Frontal cortex (tissue), 4 donors: ENCODE data around the gene NOTO. TPM values are rescaled to one million over a fixed set of nuclear protein-coding genes. Genes with fewer than 3 reads are reported as not detected.
"Not testable (repeated sequence)": the region's sequence is repeated elsewhere in the genome, so short reads cannot be mapped to it uniquely, and the experiment has no call there.

Experiments used
- DNase-seq, 2 donors: peaks; one replicate each; pipeline ENCODE4 v3.0.0; 2012; ENCODE audit warnings: low spot score in 2 of 2
- FAIRE-seq: peaks from 2 replicates; lab custom pipeline; 2012; peaks lifted over from hg19 to GRCh38; lab: Jason Lieb, UNC
- total RNA-seq: library from RNA; depleted of rRNA; stranded (reverse); fragments of >200 nt; gene quantifications from one replicate; pipeline ENCODE4 v1.2.3, GENCODE V29; 2014
- donor health status: control.
- donor health status: control.
- donor health status: control.

Gene NOTO, protein sequence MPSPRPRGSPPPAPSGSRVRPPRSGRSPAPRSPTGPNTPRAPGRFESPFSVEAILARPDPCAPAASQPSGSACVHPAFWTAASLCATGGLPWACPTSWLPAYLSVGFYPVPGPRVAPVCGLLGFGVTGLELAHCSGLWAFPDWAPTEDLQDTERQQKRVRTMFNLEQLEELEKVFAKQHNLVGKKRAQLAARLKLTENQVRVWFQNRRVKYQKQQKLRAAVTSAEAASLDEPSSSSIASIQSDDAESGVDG
- total RNA-seq = not detected

DNA sequence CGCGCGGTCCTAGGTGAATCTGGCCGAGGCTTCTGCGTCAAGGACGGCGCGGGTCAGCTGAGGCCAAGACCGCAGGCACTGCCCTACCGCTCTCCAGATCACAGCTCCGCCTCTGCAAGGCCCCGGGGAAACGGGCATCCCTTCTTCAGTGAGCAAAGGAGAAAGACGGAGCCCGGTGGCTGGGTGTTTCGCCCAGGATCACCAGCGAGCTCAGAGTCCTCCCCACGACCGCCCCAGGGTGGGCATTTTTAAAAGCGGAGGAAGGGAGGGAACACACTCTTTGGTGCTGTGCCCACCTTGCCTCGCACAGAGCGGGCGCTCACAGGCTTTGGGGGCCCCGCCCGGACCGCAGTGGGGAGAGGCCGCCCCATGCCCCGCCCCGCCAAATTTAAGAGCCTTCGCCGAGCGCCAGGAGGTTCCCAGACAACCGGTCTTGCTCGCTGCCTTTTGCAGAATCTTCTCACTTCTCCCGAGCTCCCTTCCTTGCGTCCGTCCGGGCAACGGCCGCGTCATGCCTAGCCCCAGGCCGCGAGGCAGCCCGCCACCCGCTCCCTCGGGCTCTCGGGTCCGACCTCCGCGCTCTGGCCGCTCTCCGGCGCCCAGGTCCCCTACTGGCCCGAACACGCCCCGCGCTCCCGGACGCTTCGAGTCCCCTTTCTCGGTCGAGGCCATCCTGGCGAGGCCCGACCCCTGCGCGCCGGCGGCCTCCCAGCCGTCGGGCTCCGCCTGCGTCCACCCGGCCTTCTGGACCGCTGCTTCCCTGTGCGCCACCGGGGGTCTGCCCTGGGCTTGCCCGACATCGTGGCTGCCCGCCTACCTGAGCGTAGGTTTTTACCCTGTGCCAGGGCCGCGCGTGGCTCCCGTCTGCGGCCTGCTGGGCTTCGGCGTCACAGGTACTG lies at the start of gene NOTO:
TSS of gene NOTO (plus strand) at position 419 of the 899 bp plus-strand sequence. CDS start at position 512, 93 bp downstream.
- DNase-seq (no peak), FAIRE-seq (no peak)

DNA sequence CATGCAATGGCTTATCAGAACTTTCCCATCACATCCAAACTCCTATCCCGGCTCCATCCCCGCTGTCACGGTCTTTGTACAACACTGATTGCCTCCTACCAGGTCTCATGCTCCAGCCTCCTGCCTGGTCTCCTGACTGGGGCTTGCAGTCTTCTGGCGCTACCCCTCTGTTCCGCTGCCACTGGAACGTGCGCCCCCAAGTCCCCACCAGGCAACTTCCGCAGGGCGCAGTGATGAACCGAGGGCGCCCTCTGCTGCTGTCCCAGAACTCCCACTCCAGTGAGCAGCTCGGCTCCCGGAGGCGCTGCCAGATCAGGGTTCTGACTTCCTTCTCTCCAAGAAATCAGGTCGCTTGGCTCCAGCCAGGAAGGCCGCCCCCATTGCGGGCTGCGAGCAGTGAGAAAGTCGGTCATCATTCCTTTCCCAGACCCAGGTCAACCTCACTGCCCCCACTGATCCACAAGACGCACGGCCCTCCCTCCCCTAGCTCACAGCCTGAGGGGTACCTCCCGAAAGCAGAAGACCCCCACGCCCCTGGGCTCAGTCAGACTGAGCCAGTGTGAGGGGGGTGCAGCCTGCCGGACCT lies 45.7 kb upstream of the NOTO start:
- peak; percentile 34 to 72 for DNase-seq
- no peak for FAIRE-seq

DNA sequence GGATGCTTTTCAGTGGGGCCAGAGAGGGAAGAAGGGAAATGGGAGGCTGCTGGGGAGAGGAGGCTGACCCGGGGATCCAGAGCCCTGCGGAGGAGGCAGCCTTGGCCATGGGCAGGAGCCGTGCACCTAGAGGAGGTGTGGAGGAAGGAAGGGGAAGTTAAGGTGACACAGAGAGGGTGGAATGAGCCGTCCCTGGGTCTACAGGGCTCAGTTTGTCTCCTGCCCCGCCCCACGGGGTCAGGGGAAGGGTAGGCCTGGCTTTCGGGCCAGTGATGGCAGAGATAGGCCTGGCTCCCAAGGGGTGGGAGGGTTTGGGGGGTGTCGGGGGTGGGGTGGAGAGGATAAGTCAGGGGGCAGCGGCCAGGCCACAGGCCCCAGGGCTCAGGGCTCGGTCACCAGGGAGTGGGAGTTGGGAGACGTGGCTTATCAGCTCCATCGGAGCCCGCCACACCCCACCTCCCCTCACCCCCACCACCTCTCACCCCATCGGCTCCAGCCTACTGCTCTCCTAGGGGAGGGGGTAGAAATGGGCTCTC lies 39.5 kb upstream of the NOTO start:
- FAIRE-seq = no peak
- no peak for DNase-seq

DNA sequence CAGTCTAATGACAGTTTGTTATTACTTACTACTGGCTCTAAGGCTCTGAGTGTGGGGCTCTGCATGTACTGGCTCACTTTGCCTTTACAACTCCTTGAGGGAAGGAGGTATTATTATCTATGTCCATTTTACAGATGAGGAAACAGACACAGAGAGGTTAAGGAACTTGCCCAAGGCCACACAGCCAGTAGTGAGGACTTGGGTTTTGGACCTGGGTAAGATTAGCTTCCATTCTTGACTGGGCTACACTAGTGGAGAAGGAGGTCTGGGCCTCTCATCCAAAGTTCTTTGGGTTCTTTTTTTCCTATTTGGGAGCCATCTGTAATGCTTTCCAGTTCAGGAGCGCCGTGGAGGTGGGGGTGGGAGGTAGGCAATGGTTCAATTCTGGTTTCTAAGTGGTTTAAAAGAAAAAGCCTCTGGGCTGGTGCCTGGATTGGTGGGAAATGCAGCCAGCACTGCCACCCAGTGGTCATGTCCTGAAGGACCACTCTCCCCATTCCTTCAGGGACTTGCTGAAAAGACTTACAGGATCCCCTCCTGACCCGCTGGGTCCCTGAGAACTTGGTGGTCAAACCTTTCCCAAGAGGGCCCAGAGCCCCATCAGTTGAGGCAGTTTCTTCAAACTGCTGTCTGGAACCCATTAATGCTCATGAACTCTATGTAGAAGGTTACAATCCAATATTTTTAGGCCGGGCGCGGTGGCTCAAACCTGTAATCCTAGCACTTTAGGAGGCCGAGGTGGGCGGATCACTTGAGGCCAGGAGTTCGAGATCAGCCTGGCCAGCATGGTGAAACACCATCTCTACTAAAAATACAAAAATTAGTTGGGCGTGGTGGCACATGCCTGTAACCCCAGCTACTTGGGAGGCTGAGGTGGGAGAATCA lies 38.6 kb upstream of the NOTO start:
- FAIRE-seq = no peak
- peak; percentile 53 to 78 for DNase-seq

DNA sequence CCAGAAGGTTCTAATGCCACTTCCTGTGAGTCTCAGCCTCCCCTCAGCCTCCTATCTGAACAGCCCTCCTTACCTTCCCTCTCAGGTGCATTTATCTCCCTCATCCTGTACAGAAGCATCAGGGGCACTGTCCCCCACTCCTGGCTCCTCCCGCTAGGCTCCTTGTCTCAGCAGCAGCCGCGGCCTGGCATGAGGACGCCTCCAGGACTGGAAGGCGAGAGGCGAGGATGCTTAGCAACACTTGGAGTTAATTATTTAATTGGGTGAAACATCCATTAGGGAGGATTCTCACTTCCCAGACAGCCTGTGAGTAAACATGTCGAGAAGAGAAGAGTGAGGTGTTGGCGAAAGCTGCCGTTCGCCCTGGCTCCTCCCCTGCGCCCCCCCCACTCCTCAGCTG lies 36.4 kb upstream of the NOTO start:
- FAIRE-seq, DNase-seq: not testable (repeated sequence)

DNA sequence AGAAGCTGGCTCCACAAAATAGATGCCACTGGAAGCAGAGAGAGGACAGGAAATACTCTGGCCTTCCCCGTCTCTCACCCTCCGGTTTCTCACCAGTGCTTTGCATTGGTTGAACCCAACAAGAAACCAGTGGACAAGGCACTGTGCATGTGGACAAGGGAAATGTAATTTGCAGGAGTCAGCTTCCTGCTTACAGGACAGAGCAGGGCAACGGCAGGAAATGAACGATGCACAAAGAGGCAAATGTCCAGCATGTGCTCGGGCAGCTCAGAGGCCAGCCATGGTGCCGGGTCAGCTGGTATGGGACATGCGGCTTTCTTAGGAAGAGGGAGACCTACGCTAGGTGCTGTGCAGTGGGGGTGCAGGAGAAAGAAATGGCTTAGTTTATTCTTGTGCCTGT lies 35.6 kb upstream of the NOTO start:
- not testable (repeated sequence) for DNase-seq, FAIRE-seq

DNA sequence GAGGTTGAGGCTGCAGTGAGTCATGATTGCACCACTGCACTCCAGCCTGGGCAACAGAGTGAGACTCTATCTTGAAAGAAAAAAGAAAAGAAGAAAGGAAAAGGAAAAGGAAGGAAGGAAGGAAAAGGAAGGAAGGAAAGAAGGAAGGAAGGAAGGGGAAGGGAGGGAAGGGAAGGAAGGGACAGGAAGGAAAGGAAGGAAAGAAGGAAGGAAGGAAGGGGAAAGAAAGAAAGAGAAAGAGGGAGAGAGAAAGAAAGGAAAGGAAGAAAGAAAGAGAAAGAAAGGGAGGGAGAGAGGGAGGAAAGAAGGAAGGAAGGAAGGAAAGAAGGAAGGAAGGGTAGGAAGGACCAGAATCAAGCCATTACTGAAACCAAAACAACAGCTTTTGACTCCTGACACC lies 34.0 kb upstream of the NOTO start:
- DNase-seq, FAIRE-seq: not testable (repeated sequence)

DNA sequence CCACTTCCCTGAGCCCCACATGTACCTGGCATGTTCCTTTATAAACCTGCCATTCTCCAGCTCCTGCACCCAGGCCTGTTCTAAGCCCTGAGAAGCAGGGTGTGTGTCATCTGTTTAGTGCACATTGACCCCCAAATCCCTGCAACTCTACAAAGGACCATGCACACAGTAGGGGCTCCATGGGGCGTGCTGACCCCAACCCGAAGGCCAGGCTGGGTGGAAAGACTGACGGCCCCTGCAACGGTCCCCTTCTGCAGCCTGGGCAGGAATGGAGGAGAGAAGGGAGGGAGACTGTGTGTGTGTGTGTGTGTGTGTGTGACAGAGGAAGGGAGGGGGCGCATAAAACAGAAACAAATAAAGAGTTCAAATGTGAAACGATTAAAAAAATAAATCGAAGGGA lies 32.0 kb upstream of the NOTO start:
- not testable (repeated sequence) for DNase-seq, FAIRE-seq

DNA sequence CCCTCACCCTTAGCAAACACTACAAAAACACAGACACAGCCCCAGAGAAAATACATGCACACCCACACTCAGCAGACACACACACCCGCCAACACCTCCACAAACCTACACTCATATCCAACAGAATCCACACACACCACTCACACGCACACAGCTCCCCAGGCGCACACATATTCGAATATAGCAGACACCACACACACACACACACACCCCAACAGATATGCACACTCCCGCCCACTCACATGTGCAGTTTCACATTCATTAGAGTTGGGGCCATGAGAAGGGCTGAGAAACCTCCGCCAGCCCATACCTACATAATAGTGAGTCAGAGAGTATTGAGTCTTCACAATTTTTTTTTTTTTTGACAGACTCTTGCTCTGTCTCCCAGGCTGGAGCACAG lies 29.4 kb upstream of the NOTO start:
- FAIRE-seq (no peak), DNase-seq (peak in 1 of 2 donors; percentile 25)

DNA sequence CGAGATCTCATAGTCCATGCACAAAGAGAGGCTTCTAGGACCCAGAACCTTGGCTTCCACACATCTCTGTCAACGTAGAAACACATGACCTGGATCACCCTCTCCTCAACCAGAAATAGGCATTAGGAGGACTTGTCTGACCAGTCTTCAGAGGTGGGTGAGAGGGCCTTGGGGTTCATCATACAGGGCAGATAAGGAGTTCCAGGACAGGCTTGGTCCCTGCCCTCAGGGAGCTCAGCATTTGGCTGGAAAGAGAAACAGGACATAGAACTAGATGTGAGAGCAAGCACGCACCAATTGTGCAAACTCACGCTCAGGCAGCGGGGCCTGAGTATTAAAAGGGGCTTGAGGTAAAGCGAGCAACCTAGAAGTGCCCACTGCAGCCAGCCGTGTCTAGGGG lies 28.6 kb upstream of the NOTO start:
- DNase-seq (no peak), FAIRE-seq (no peak)

DNA sequence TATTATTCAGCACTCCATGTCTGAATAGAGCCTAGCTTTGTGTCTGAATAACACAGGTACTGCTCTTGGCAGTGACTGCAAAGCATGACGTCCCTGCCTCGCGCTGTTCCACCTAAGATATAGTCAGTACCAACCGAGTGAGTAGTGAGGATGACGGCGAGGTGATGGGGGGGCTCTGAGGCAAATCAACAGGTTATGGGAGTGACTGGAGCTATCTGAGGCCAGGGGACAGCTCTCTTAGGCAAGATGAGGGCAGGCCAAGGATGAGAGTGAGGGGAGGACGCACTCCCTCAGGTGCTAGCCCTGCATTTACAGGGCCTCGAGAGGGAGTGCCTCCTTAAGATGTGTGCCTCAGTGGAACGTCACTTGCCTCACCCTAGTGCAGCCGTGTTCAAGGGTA lies 28.1 kb upstream of the NOTO start:
- FAIRE-seq (no peak), DNase-seq (no peak)

DNA sequence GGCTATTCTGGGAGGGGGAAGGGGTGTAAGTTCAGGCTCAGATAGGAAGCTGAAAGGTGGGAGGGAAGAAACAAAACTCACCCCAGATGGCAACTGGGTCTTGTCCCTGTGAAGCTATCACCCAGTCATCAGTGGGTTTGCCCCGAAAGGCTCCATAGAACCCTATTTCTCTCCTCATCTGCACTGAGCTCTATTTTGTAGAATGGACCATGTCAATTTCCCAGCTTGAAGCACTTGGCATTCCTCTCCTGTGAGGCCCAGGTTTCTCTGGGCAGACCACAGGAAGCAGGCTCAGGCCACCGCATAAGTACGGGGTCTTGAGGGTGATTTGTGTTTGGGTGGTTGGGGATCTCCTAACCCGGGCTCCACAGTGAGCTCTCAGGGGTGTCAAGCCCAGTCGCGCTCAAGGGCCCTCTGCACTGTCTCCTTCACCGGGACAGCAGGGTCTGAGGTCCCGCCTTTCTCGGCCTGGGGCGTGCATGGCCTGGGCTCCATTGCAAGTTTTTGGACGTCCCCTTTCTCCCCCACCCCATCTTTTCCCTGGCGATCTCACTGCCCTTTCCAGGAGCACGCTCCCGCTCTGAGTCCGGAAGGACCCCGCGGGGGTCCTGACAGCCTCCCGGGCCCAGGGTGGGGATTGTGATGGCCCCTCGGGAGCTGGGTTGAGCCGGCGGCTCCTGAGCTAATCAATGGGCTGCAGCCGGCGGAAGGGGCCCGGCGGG lies 27.3 kb upstream of the NOTO start:
- no peak for FAIRE-seq
- DNase-seq = no peak

DNA sequence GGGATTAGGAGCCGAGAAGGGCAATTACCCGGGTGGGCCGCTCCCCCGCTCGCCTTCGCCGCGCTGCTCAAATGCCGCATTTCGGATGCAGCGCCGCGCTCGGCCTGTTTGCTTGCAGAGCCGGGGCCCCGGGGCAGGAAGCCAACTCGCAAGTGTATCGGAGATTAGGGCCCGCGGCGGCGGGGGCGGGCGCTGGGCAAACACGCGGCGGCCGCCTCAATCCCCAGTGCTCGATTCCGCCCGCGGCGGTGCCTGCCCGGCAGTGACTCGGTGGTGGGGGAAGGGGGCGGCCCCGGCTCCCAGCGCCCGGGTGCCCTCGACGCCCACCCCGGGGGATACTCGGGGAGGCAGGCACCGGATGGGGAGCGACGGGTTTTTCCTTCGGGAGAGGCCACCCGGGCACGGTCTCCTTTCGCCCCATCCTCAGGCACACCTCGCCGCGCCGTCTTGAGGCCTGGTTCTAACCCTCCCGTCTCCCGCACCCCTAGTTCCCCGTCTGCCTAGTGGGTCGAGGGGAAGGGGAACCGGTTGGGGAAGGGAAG lies 26.6 kb upstream of the NOTO start:
- FAIRE-seq (no peak), DNase-seq (peak; percentile 46 to 73)

DNA sequence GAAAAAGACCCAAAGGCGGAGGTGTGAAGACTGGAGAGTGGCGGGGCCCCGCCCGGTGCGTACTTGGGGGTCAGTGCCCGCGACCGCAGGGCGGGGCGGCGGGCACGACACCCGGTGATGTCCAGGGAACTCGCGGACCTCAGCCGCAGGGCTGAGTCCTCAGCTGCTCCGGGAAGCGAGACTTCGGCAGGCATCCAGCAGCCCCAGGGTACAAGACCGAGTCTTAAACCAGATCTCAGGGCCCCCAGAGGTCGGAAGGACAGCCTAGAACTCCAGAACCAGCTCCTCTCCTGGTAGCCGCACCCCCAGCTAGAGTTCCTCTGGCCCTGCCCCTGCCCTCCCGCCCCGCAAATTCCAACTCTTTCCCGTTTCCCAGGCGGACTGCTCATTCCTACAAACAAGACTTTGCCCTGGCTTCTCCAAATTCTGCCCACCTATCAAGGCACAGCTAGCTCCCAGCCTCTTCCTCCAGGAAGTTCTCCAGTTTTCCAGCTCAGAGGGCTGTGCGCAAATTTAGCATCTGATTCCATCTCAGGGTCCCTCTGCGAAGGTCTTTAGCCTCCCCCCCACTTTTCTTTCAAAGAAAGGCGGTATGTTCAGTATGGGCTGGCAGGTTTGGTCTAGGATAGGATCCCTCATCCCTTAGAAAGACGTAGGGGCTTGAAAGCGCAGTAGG lies 26.0 kb upstream of the NOTO start:
- FAIRE-seq = no peak
- peak in 1 of 2 donors; percentile 46 for DNase-seq

DNA sequence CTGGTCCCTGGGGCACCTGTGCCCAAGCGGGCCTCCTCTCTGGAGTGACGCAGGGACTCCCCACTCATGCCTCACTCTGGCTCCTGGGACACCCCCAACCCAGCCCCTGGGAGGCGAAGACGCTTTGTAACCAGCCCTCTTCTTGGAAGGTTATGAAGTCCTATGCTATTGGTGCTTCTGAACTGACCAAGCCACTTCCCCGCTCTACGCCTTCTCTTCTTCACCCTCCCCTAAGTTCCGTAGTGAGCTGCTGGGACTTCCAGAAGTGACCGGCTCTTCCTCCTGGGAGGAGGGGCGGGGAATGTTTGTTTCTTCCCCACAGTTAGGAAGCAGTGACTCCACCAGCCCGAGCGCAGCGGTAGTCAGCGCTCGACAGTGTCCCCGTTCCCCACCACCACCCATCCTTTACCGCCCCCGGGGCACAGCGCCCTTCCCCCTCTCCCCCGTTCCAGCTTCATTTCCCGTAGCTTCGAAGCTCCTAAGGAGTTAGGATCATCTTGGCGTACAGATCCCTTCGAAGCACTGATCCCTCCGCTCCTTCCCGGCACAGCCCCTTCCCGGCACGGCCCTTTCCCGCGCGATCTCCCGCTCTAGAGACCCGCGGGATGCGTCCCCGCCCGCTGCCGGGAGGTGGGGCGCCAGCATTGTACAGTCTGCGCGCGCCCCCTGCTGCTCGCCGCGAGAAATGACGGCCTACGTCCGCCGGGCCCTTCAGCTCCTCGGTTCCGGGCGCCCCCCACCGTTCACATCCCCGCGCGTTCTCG lies 25.3 kb upstream of the NOTO start:
- DNase-seq (peak; percentile 90 to 97), FAIRE-seq (no peak)

DNA sequence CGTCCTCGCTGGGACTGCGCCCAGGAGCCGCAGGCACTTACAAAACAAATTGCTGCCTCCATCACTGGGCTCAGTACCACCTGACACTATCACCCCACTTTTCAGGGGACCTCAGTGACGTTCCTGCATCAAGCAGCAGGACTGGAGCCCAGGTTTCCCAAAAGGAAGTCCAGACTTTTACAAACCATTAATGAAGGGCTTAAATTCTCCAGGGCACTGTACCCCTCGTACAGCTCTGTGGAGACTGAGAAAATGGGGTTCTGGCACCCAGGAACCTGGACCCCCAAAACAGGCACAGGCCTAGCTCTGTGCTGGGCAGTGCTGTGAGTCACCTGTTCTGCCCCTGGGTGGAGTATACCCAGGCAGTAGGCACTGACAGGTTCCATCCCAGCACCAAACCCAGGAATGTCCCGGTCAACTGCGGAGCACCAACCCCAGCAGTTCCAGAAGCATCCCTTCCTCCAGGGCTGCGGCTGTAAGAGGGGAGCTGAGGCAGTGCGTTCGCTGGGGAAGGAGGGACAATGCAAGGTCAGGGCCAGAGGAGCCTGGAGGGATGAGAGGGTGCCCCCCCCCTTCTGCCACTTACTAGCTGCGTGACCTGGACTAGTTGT lies 24.6 kb upstream of the NOTO start:
- peak in 1 of 2 donors; percentile 28 for DNase-seq

DNA sequence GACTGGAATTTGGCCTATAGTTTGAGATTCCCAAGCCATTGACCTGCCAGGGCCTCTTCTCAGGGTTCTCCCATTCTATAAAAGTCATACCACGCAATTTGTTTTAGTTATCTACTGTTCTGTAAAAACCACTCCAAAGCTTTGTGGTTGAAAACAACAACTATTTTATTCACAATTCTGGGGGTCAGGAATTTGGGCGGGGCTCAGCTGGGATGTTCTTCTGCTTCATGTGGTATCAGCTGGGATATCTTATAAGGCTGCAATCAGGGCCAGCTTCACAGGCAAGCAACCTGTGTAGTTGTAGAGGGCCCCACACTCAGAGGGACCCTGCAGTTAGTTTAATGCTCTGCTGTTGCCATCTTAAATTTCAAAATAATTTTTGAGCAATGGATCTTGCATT lies 16.4 kb upstream of the NOTO start:
- no peak for FAIRE-seq
- no peak for DNase-seq

More for the DNA sequence above, 24.6 kb upstream of the NOTO start:
- FAIRE-seq = no peak
